GM21423 (cell line): ENCODE results near the gene CHRNB2.
"Not testable (repeated sequence)": the region's sequence is repeated elsewhere in the genome, so short reads cannot be mapped to it uniquely, and the experiment has no call there.

Source experiments
- ATAC-seq: cut with Tn5 transposase; IDR thresholded peaks from one replicate; pipeline ENCODE4 v1.9.1; 2021; ENCODE audit warnings: mild to moderate bottlenecking, moderate library complexity; ENCODE audit not compliant: unreplicated experiment

Gene CHRNB2

GRCh38 chr1:154567386-154568156 lies at the start of gene CHRNB2:
CHRNB2 (plus strand) TSS chr1:154567778; CDS start chr1:154568045, 267 bp downstream.
- peak; percentile 46 for ATAC-seq

- no peak for ATAC-seq
Measured at GRCh38 chr1:154519591-154519991, 48.0 kb upstream of the CHRNB2 start.

- ATAC-seq = no peak
Measured at GRCh38 chr1:154520333-154520732, 47.2 kb upstream of the CHRNB2 start.

- no peak for ATAC-seq
Measured at GRCh38 chr1:154521695-154522094, 45.9 kb upstream of the CHRNB2 start.

- ATAC-seq = no peak
Measured at GRCh38 chr1:154524881-154525280, 42.7 kb upstream of the CHRNB2 start.

GRCh38 chr1:154527192-154527591 lies 40.4 kb upstream of the CHRNB2 start:
- ATAC-seq = no peak

- ATAC-seq = no peak
Measured at GRCh38 chr1:154529308-154529707, 38.3 kb upstream of the CHRNB2 start.

GRCh38 chr1:154531950-154532349 lies 35.6 kb upstream of the CHRNB2 start:
- not testable (repeated sequence) for ATAC-seq

GRCh38 chr1:154533952-154534844 lies 33.4 kb upstream of the CHRNB2 start:
- ATAC-seq = no peak

- no peak for ATAC-seq
Measured at GRCh38 chr1:154536570-154536969, 31.0 kb upstream of the CHRNB2 start.

GRCh38 chr1:154539486-154540483 lies 27.8 kb upstream of the CHRNB2 start:
- ATAC-seq = no peak

GRCh38 chr1:154541231-154541630 lies 26.3 kb upstream of the CHRNB2 start:
- no peak for ATAC-seq

- no peak for ATAC-seq
Measured at GRCh38 chr1:154546264-154547063, 21.1 kb upstream of the CHRNB2 start.

- no peak for ATAC-seq
Measured at GRCh38 chr1:154547105-154547732, 20.4 kb upstream of the CHRNB2 start.

- ATAC-seq = no peak
Measured at GRCh38 chr1:154548028-154548427, 19.6 kb upstream of the CHRNB2 start.

GRCh38 chr1:154549202-154549770 lies 18.3 kb upstream of the CHRNB2 start:
- no peak for ATAC-seq

GRCh38 chr1:154550070-154550469 lies 17.5 kb upstream of the CHRNB2 start:
- no peak for ATAC-seq

- no peak for ATAC-seq
Measured at GRCh38 chr1:154550657-154551056, 16.9 kb upstream of the CHRNB2 start.

- ATAC-seq = no peak
Measured at GRCh38 chr1:154551474-154551873, 16.1 kb upstream of the CHRNB2 start.
